GM19099 (cell line): Measurements from ENCODE around the gene VSNL1.

Experiments
- POLR2A ChIP-seq: IDR thresholded peaks from 3 replicates; pipeline ENCODE4 v1.6.1; 2011; ENCODE audit warnings: low read depth; ENCODE audit not compliant: insufficient read length; ENCODE audit errors: extremely low read depth

VSNL1 gene

GRCh38 chr2:17540093-17540812 lies at the start of gene VSNL1:
TSS of gene VSNL1 (plus strand) at chr2:17540696. CDS start at chr2:17592075, 51,379 bp downstream.
- no peak for TF ChIP-seq POLR2A

- no peak for TF ChIP-seq POLR2A
Measured at GRCh38 chr2:17495590-17495989, 44.9 kb upstream of the VSNL1 start.

GRCh38 chr2:17497718-17498117 lies 42.8 kb upstream of the VSNL1 start:
- no peak for TF ChIP-seq POLR2A

GRCh38 chr2:17506736-17507616 lies 33.5 kb upstream of the VSNL1 start:
- TF ChIP-seq POLR2A, result no peak

- TF ChIP-seq POLR2A, result no peak
Measured at GRCh38 chr2:17515652-17516051, 24.8 kb upstream of the VSNL1 start.

- TF ChIP-seq POLR2A, result no peak
Measured at GRCh38 chr2:17517481-17518211, 22.9 kb upstream of the VSNL1 start.

GRCh38 chr2:17518212-17519154 lies 22.0 kb upstream of the VSNL1 start, which contains the start of gene RAD51AP2:
TSS of gene RAD51AP2 (minus strand) at chr2:17518440. CDS start at chr2:17518415, 25 bp downstream.
- peak; percentile 49 for TF ChIP-seq POLR2A

GRCh38 chr2:17519486-17519885 lies 21.0 kb upstream of the VSNL1 start:
- TF ChIP-seq POLR2A, result no peak

- TF ChIP-seq POLR2A, result no peak
Measured at GRCh38 chr2:17520761-17521160, 19.7 kb upstream of the VSNL1 start.

- TF ChIP-seq POLR2A, result no peak
Measured at GRCh38 chr2:17521621-17522020, 18.9 kb upstream of the VSNL1 start.

GRCh38 chr2:17522303-17522702 lies 18.2 kb upstream of the VSNL1 start:
- no peak for TF ChIP-seq POLR2A

GRCh38 chr2:17529771-17530170 lies 10.7 kb upstream of the VSNL1 start:
- TF ChIP-seq POLR2A, result no peak

GRCh38 chr2:17533546-17533945 lies 7.0 kb upstream of the VSNL1 start:
- no peak for TF ChIP-seq POLR2A

- no peak for TF ChIP-seq POLR2A
Measured at GRCh38 chr2:17536416-17536815, 4.1 kb upstream of the VSNL1 start.
